Embryonic facial prominence (tissue), 1 donor: ENCODE results near the gene TENM3.
"Not testable (repeated sequence)": the region's sequence is repeated elsewhere in the genome, so short reads cannot be mapped to it uniquely, and the experiment has no call there.

Experiments used
- DNase-seq: peaks from one replicate; pipeline ENCODE4 v3.0.0-alpha.2; 2016; ENCODE audit errors: extremely low spot score

TENM3 gene

GRCh38 chr4:182243204-182243603 is at the start of gene TENM3:
TSS of gene TENM3 (plus strand) at chr4:182243402. CDS start at chr4:182324021, 80,619 bp downstream.
- not testable (repeated sequence) for DNase-seq

GRCh38 chr4:182194091-182194824 is 48.9 kb upstream of the TENM3 start:
- DNase-seq = no peak

- no peak for DNase-seq
Measured at GRCh38 chr4:182197611-182198010, 45.6 kb upstream of the TENM3 start.

GRCh38 chr4:182201871-182202270 is 41.3 kb upstream of the TENM3 start:
- DNase-seq = no peak

- DNase-seq = no peak
Measured at GRCh38 chr4:182202650-182203049, 40.6 kb upstream of the TENM3 start.

- DNase-seq = no peak
Measured at GRCh38 chr4:182203872-182204411, 39.3 kb upstream of the TENM3 start.

GRCh38 chr4:182205306-182205705 is 37.9 kb upstream of the TENM3 start:
- no peak for DNase-seq

GRCh38 chr4:182206266-182206665 is 36.9 kb upstream of the TENM3 start:
- DNase-seq = no peak

GRCh38 chr4:182206916-182207315 is 36.3 kb upstream of the TENM3 start:
- DNase-seq = no peak

GRCh38 chr4:182207830-182208396 is 35.3 kb upstream of the TENM3 start:
- DNase-seq = no peak

- DNase-seq = no peak
Measured at GRCh38 chr4:182208526-182209050, 34.6 kb upstream of the TENM3 start.

- no peak for DNase-seq
Measured at GRCh38 chr4:182212211-182212761, 30.9 kb upstream of the TENM3 start.

GRCh38 chr4:182213004-182213403 is 30.2 kb upstream of the TENM3 start:
- DNase-seq = no peak

- DNase-seq = no peak
Measured at GRCh38 chr4:182215148-182215547, 28.1 kb upstream of the TENM3 start.

GRCh38 chr4:182216005-182216404 is 27.2 kb upstream of the TENM3 start:
- no peak for DNase-seq

GRCh38 chr4:182219411-182220056 is 23.7 kb upstream of the TENM3 start:
- no peak for DNase-seq

GRCh38 chr4:182221987-182222386 is 21.2 kb upstream of the TENM3 start:
- DNase-seq = no peak

GRCh38 chr4:182222766-182223165 is 20.4 kb upstream of the TENM3 start:
- no peak for DNase-seq

GRCh38 chr4:182223708-182224107 is 19.5 kb upstream of the TENM3 start:
- DNase-seq = no peak

GRCh38 chr4:182224192-182224850 is 18.9 kb upstream of the TENM3 start:
- DNase-seq = no peak

- DNase-seq = no peak
Measured at GRCh38 chr4:182225257-182225852, 17.8 kb upstream of the TENM3 start.
